Measurements from ENCODE around the gene KRT83.
"Not testable (repeated sequence)": the region's sequence is repeated elsewhere in the genome, so short reads cannot be mapped to it uniquely, and the experiment has no call there.

KRT83 gene

DNA sequence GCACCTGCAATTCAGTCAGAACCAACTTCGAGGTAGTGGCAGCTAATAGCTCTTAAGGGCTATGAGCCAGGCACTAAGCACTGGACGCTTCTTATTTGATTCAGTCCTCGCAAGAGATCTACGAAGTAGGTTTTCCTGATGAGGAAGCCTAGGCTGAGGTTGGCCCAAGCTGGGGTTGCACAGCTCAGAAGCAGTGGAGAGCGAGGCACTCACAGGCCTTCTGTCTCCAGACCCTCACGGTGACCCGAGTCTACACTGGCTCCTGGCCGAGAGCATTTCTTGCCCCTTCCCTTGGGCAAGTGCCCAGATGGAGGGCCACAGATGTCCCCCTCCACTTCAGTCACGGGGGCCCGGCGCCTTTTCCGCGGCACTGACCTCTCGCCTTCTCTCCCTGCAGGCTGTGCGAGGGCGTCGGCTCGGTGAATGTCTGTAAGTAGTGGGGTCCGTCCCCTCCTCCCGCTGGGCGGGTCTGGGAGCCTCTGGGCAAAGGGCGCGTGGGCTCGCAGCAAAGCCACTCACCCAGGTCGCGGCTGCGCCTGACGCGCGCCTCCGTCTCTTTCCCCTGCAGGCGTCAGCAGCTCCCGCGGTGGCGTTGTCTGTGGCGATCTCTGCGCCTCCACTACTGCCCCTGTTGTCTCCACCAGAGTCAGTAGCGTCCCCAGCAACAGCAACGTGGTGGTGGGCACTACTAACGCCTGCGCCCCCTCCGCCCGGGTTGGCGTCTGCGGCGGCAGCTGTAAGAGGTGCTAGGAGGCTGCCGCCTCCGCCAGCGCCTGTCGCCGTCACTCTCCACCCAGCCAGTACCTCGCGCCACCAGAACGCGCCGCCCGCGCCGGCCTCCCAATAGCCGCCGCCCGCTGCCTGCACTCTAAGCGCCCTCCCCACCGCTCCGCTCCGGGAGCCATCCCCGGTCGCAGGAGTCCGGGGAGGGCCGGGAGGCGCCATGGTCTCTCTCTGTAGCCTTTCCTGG lies 13.1 kb downstream of the KRT83 start:
- peak; percentile 81 for DNase-seq

DNA sequence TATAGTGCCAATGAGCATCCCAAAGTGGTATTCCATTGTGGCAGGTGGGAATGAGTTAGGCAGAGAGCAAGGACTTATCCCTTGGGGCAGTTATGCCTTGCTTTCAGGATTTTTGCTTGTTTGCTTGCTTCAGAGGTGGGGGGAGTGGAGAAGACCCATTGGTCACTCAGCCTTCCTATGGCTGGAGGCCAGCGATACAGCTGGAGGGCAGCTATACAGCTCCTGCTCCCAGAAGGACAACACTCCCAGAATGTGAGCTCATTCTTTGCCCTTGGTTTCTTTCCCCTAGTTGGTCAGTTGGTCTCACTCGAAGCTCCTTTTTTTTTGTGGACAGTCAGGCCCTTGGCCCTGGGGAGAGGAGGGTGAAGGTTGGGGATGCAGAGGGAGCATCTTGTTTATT lies 14.5 kb downstream of the KRT83 start:
- DNase-seq = peak; percentile 1

DNA sequence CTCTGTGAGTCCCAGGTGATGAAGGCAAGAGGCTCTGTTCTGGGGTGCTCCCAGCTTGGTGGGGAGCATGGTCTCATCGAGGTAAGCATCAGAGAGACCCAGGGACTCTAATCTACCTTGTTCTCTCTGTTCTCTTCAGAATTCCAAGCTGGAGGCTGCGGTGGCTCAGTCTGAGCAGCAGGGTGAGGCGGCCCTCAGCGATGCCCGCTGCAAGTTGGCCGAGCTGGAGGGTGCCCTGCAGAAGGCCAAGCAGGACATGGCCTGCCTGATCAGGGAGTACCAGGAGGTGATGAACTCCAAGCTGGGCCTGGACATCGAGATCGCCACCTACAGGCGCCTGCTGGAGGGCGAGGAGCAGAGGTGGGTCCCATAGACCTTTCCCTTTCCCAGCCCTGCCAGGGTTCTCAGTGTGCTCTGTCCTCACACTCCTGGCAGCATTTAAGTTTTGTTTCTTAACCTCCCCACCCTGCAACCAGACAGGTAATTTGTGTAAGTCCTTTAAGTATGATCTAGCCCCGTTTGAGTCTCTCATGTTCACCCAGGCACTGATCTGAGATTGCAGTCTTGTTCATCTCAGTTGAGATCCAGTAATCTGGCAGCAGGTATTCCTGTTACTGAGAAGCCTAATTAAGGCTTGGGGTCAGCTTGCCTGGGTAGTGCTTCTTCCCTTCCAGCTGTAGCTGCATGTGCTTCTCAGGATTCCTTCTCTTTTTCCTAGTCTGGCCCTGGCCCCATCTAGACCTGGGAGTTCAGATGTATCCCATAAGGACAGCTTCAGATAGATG lies 15.1 kb downstream of the KRT83 start:
- no peak for DNase-seq

DNA sequence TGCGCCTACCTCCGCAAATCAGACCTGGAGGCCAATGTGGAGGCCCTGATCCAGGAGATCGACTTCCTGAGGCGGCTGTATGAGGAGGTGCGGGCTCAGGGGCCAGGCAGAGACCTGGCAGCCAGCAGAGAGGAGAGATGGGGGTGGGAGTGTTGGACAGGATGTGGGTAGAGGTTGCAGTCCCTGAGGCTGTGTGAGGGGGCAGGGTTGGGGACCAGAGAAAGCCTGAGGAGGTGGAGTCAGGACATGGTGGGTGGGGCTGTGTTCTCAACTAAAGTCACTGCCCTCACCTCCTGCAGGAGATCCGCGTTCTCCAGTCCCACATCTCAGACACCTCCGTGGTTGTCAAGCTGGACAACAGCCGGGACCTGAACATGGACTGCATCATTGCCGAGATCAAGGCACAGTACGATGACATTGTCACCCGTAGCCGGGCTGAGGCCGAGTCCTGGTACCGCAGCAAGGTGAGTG lies 16.2 kb downstream of the KRT83 start:
- DNase-seq = not testable (repeated sequence)

DNA sequence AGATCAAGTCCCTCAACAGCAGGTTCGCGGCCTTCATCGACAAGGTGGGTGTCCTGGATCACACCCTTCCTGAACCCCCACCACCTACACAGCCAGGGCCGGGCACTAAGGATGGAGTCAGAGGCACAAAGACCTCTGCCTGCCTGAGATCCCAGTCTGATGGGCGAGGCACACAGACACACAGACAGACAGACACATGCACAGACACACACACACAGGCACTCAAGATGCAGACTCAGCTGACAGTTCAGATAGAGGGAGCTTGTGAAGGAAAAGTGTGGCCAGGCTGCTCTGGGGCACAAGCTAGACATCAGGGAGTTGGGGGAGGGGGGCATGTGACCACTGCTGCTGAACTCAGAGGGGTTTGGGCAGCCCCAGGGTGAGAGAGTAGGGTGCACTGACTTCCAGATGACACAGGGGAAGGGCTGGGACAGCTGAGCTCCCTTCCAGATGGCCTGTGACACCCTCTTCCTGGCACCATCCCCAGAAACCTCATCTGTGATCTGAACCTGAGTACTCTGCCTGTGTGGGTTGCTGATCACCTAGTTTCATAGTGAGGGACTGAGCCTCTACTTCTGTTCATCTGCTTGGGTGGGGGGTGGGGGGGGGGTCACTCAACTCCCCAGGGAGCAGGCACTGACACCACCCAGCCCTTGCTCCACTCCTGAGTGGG lies 18.8 kb downstream of the KRT83 start:
- DNase-seq = not testable (repeated sequence)

DNA sequence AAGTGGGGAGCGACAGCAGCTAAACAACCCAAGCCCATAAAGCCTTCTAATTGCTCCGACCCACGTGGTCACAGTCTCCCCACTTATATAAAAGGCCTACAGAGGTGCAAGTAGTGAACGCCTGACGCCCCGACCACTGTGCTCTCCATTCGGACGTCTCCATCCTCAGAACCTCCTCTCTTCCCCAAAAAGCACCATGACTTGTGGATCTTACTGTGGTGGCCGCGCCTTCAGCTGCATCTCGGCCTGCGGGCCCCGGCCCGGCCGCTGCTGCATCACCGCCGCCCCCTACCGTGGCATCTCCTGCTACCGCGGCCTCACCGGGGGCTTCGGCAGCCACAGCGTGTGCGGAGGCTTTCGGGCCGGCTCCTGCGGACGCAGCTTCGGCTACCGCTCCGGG lies 19.5 kb downstream of the KRT83 start:
- DNase-seq = not testable (repeated sequence)

DNA sequence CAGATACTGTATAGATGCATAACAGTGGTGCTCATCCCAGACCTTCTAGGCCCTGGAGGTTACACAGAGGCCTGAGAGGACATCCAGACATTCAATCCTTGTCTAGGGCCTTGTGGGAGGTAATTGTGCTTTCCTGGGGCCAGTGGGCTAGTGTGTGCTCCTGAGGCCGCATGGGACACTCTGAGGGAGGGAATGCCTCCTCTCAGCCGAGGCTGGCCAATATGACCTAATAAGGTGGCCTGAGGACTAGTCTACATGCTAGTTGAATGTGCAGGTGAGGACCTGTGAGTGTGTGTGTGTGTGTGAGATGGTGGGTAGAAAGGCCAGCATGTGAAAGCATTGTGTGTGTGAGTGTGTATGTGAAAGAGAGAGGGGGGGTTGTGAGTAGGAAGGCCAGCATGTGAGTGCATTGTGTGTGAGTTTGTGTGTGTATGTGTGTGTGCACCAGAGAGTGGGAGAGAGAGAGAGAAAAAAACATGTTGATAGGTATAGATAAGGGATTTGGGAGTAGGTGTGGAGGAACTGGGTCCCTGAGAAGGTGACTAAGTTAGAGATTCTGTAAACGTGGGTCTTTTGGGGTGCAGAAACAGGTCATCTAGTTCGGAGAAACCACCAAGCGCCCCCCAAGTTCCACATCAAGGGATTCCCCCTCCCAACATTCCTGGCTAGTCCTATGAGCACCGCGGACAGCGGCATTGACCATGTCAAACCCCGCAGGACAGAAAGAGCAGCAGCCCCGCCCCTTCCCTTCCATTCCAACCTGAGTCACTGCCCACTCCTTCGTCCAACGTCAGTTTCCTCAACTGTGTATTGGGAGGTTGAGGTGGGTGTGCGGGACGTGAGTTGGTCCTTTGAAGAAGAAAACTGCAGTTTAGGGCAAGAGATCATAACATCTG lies 20.2 kb downstream of the KRT83 start:
- no peak for DNase-seq

DNA sequence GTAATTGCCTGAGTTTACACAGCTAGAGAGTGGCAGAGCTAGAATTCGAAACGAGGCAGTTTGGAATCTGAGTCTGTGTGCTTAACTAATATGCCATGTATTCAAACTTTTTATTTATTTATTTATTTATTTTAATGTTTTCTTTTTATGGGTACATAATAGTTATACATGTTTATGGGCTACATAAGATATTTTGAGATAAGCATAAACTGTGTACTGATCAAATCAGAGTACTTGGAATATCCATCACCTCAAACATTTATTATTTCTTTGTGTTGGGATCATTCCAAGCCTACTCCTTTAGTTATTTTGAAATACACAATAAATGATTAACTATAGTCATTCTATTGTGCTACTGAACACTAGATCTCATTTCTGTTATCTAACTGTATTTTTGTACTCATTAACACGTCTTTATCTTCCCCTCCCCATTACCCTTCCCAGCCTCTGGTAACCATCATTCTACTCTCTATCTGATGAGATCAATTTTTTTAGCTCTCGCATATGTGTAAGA lies 22.5 kb downstream of the KRT83 start:
- no peak for DNase-seq

DNA sequence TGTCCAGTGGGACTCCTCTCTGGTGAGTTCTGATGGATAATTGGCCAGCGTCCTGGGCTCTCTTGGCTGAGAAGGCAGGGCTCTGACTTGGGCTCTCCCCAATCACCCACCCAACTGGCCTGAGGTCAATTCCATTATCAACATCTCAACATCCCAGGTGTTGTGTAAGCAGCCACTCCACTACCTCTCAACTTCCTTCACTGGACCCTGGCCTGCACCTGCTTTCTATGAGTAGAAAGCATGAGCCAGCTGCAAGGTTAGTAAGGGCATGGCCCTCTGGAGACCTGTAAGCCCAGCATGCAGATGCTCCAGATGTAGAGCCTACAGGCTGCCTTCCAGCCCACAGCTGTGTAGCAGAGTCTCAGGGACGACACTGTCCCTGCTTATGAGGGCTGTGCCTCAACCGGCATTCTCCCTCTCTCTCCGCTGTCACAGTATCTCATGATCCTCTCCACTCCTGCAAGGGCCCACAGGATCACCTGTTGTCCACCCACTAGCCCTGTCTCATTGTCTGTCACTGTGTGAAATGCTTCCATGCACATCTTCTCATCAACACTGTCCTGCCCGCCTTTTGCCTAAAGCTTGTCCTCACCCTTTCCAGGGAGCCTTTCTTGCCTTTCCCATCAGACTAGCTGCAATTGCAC lies 24.5 kb downstream of the KRT83 start:
- no peak for DNase-seq

DNA sequence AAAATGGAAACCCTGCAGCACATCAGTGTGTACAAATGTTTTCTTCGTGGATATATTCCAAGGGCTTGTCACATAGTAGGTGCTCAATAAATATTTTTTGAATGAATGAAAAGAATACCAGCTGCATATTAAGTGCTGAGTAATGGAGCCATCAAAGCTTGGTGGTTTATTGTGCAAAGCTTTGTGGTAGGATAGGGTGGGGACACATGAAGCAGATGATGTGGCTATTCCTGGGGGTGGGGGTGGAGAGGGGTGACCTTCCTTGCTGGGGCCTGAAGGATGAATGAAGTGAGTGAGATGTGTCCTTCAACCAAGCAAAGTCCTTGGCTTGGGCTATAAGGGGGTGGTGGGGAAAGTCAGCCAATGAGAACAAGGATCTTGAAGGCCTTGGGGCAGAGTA lies 25.5 kb downstream of the KRT83 start:
- no peak for DNase-seq

DNA sequence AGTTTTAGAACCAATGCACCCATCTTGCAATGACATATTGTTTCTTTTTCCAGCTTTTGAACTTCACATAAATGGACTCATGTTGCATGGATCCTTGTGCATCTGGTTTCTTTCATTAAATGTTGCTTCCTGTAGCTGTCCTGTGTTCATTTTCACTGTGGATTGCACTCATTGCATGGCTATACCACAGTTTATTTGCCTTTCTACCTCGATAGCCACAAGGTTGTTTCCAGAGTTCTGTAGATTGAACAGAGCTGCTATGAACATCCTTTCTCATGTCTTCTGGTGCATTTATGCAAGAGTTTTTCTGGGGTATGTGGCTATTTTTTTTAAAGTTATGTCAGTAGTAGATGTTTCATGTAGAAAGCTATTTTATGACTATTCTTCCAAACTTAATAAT lies 26.4 kb downstream of the KRT83 start:
- no peak for DNase-seq

DNA sequence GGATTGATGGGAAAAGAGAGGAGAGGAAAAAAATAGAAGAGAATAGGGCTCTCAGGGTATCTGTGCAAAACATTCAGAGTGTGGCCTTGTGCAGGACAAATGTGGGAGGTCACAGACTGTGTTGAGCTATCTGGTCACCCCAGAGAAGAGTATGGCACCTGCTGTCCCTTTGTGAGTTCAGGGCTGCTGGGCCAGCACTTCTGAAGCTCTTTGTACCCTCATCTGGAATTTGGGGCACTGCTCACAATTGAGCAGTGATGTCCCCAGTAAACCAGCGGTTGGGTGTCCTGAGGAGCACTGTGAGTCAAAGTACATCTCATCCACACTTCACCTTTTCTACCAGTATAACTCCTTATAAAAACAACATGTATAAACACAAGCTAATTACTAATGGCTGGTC lies 27.3 kb downstream of the KRT83 start:
- no peak for DNase-seq

DNA sequence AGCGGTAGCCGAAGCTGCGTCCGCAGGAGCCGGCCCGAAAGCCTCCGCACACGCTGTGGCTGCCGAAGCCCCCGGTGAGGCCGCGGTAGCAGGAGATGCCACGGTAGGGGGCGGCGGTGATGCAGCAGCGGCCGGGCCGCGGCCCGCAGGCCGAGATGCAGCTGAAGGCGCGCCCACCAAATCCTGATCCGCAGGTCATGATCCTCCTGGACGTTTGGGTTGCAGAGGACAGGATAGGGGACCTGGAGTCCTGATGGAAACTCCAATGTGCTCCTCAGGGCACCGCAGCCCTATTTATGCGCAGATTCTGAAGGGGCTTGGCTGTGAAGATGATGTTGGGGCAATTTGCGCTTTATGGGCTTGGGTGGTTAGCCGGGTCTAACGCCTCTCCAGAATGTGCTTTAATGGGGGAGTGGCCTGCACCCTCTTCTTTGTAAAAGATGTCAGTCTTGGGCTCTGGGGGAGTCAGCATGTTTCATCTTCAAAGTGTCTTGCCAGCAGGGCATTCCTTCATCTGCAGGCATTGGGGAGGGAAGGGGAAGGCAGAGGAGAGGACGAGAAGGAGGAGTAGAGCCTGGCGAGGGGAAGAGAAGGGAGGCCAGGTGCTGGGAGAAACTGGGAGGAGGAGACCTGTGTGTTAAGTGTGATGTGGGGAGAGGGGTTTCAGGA lies 29.8 kb downstream of the KRT83 start, which contains the start of gene KRT81:
TSS of gene KRT81 (minus strand) at position 268 of the 669 bp plus-strand sequence. CDS start at position 199, 69 bp downstream.
- DNase-seq = no peak

DNA sequence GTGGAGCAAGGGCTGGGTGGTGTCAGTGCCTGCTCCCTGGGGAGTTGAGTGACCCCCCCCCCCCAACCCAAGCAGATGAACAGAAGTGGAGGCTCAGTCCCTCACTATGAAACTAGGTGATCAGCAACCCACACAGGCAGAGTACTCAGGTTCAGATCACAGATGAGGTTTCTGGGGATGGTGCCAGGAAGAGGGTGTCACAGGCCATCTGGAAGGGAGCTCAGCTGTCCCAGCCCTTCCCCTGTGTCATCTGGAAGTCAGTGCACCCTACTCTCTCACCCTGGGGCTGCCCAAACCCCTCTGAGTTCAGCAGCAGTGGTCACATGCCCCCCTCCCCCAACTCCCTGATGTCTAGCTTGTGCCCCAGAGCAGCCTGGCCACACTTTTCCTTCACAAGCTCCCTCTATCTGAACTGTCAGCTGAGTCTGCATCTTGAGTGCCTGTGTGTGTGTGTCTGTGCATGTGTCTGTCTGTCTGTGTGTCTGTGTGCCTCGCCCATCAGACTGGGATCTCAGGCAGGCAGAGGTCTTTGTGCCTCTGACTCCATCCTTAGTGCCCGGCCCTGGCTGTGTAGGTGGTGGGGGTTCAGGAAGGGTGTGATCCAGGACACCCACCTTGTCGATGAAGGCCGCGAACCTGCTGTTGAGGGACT lies 30.6 kb downstream of the KRT83 start:
- not testable (repeated sequence) for DNase-seq

DNA sequence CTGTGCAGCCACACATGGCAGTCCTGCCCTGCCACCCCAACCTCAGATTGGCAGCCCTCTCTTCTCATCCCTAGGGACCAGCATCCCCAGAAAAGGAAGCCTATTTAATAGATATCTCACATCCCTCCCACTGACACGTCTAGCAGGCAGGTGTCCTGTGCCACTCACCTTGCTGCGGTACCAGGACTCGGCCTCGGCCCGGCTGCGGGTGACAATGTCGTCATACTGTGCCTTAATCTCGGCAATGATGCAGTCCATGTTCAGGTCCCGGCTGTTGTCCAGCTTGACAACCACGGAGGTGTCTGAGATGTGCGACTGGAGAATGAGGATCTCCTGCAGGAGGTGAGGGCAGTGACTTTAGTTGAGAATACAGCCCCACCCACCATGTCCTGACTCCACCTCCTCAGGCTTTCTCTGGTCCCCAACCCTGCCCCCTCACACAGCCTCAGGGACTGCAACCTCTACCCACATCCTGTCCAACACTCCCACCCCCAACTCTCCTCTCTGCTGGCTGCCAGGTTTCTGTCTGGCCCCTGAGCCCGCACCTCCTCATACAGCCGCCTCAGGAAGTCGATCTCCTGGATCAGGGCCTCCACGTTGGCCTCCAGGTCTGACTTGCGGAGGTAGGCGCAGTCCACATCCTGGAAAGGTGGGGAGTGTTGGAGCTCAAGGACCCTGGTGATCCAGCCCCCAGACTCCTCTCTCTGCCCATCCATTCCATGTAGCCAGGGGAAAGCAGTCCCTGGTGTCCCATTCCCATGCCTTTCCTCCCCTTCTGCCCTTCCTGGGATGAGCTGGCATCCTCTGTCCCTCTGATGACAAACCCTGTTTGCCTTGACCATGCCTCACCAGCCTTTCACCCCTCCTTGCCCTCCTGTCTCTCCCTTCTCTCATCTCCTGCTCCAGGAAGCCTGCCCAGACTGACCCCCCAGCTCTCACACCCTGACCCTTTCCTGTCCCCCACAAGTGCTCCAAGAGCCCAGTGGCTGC lies 33.1 kb downstream of the KRT83 start:
- not testable (repeated sequence) for DNase-seq

DNA sequence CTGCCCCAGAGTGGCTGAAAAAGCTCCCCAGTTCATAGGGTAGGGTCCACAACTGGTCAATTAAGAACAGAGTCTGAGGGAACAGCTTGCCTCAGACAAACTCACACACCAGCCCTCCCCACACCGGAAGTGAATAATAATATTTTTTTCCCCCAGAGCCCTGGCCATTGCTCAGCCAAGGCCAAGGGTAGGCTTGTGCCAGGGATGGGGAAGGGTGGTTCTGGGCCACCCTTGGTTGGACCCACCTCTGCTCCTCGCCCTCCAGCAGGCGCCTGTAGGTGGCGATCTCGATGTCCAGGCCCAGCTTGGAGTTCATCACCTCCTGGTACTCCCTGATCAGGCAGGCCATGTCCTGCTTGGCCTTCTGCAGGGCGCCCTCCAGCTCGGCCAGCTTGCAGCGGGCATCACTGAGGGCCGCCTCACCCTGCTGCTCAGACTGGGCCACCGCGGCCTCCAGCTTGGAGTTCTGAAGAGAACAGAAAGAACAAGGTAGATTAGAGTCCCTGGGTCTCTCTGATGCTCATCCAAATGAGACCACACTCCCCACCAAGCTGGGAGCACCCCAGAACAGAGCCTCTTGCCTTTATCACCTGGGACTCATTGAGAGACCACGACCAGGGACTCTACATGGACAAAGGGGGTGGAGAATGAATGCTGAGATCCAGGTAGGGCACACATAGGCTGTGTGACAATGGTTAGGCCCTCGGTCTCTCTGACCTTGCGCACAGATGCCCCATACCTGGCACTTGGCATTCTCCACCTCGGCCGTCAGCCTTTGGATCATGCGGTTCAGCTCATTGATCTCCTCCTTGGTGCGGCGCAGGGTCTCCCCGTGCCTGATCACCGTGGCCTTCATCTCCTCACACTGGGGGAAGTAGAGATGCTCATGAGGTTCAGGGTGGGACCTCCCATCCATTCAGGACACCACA lies 34.1 kb downstream of the KRT83 start:
- DNase-seq = not testable (repeated sequence)

DNA sequence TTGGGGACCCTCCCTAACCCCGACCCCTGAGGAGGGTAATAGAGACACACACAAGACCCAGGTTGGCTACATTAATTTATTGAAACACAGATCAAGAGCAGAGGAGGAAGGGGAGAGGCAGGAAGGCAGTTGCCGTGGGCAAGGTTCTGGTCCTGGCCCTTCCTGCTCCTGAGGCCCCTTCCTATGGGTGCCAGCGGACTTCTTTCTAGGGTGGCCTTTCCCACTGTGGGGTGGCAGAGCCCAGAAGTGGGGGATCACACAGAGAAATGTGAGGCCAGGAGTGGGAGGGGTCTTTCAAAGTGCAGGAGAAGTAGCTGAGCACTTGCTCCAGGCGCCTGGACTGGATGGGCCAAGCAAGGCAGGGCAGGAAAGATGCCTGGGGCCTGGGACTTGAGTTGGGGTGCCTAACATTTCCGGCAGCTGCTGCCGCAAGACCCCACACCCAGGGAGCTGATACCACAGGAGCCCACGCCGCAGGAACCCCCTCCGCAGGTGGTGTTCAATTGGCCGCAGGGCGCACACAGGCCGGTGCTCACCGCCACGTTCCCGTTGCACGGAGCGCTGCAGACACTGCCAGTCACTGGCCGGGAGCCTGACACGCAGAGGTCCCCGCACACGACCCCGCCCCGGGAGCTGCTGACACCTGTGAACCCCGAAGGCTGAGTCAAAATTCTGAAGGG lies 35.2 kb downstream of the KRT83 start:
- DNase-seq = no peak

Measured in right hindlimb (tissue), 1 donor.